ENCODE measurements around the gene KIF16B. TPM values are rescaled to one million over a fixed set of nuclear protein-coding genes. Genes with fewer than 3 reads are reported as not detected.

The KIF16B gene
- total RNA-seq, 6 experiments from 2014 or later, result 0.31 to 3.4 (median 3.2) TPM

DNA sequence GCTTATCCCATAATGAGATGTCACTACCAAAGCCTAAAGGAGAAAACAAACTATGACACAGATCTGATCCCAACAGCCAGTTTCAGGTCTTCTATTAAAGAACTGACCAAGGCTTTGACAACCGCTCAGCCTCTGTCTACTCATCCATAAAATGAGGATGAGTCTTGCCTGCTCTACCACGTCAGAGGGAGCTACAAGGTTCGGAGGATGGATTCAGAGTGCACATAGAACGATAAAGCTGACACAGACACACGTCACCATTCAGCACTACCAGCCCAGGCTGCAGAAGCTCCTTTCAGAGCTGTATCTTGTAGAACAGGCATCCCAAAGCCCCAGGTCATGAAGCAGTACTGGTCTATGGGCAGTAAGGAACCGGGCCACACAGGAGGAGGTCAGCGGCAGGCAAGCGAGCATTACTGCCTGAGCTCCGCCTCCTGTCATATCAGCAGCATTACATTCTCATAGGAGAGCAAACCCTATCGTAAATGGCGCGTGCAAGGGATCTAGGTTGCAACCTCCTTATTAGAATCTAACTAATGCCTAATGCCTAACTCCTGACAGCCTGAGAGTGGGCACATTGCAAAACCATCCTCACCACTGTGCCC lies 25.1 kb downstream of the KIF16B start:
- H3K27me3 Mint-ChIP-seq (ENCODE audit: insufficient read depth), result no peaks in the 10 kb centered on the region; the same call in 1 of the 2 replicates
- H3K9me3 Mint-ChIP-seq, result peaks cover 39% of the 10 kb centered on the region
- TF ChIP-seq, protein P1, sequence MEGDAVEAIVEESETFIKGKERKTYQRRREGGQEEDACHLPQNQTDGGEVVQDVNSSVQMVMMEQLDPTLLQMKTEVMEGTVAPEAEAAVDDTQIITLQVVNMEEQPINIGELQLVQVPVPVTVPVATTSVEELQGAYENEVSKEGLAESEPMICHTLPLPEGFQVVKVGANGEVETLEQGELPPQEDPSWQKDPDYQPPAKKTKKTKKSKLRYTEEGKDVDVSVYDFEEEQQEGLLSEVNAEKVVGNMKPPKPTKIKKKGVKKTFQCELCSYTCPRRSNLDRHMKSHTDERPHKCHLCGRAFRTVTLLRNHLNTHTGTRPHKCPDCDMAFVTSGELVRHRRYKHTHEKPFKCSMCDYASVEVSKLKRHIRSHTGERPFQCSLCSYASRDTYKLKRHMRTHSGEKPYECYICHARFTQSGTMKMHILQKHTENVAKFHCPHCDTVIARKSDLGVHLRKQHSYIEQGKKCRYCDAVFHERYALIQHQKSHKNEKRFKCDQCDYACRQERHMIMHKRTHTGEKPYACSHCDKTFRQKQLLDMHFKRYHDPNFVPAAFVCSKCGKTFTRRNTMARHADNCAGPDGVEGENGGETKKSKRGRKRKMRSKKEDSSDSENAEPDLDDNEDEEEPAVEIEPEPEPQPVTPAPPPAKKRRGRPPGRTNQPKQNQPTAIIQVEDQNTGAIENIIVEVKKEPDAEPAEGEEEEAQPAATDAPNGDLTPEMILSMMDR (IDR thresholded peaks at IDR 0.05), result no peak
- no peaks in the 10 kb centered on the region for H3K4me1 Mint-ChIP-seq (ENCODE audit: low read depth)
- H3K36me3 Mint-ChIP-seq (ENCODE audit: low read depth), result no peaks in the 10 kb centered on the region
- no peak overlapping the region for H3K4me3 Mint-ChIP-seq
- no peak for DNase-seq
- H3K27ac Mint-ChIP-seq, result no peak overlapping the region

DNA sequence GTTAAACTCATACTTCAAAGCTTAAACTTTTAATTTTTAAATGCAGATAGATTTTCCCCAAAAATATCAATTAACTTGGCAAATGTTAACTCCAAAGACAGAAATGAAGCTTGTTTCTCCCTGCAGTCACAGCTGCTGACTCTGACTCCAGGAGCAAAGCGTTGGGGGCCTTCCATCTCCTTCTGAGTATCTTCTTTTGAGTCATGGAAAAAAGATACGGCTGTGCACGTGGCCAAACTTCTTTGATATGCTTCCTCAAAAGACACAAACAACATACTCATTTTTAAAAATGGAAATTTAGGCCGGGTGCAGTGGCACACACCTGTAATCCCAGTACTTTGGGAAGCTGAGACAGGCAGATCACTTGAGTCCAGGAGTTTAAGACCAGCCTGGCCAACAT lies 28.3 kb downstream of the KIF16B start:
- no peak overlapping the region for H3K27ac Mint-ChIP-seq
- H3K27me3 Mint-ChIP-seq (ENCODE audit: insufficient read depth), result no peaks in the 10 kb centered on the region
- TF ChIP-seq, protein P1 (IDR thresholded peaks at IDR 0.05), result no peak
- no peaks in the 10 kb centered on the region for H3K36me3 Mint-ChIP-seq (ENCODE audit: low read depth)
- peaks cover 22% of the 10 kb centered on the region for H3K9me3 Mint-ChIP-seq
- no peaks in the 10 kb centered on the region for H3K4me1 Mint-ChIP-seq (ENCODE audit: low read depth)
- no peak for DNase-seq
- H3K4me3 Mint-ChIP-seq, result no peak overlapping the region

DNA sequence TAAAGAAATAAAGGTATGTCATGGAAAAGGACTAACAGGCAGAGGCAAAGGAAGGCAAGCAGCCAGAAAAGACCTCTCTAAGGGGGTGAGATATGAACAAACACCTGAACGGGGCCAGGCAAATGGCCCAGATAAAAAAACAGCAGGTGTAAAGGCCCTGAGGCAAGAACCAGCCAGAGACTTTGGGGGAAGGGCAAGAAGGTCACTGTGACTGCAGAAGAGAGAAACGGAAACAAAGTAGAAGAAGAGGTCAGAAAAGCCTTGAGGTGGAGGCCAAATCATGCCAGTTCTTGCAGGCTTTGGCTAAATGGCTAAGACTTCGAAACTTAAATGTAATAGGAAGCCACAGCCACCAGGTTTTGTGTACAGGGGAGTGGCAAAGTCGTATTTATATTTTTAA lies 30.8 kb downstream of the KIF16B start:
- H3K27ac Mint-ChIP-seq, result no peak overlapping the region
- no peak overlapping the region for H3K4me3 Mint-ChIP-seq
- no peak for DNase-seq
- TF ChIP-seq, protein P1 (IDR thresholded peaks at IDR 0.05), result no peak
- no peaks in the 10 kb centered on the region for H3K27me3 Mint-ChIP-seq (ENCODE audit: insufficient read depth)
- no peaks in the 10 kb centered on the region for H3K36me3 Mint-ChIP-seq (ENCODE audit: low read depth)
- H3K9me3 Mint-ChIP-seq, result peaks cover 18% of the 10 kb centered on the region; the same call in 1 of the 2 replicates
- no peaks in the 10 kb centered on the region for H3K4me1 Mint-ChIP-seq (ENCODE audit: low read depth)

DNA sequence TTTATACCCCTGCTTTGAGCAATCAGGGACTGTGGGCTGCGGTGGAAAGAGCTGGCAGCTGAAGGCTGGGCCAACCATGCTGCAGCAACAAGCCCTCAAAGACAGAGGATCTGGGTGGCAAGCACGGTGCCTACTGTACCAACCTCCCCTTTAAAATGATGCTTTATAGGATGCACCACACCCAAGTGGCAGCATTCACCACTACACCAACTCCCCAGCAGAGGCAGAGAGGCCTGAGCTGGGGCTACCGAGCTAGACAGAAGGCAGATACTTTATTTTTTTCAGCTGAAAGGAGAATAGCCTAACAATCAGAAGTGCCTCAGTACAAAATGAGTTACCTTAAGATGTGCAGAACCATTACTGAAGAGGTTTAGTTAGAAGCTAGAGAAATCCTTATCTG lies 31.4 kb downstream of the KIF16B start:
- Mint-ChIP-seq H3K27me3 (ENCODE audit: insufficient read depth) (no peaks in the 10 kb centered on the region), H3K4me3 (no peak overlapping the region), H3K27ac (no peak overlapping the region), H3K4me1 (ENCODE audit: low read depth) (no peaks in the 10 kb centered on the region), H3K9me3 (peaks cover 18% of the 10 kb centered on the region; the same call in 1 of the 2 replicates), H3K36me3 (ENCODE audit: low read depth) (no peaks in the 10 kb centered on the region)
- DNase-seq, result no peak
- TF ChIP-seq, protein P1 (IDR thresholded peaks at IDR 0.05), result no peak

DNA sequence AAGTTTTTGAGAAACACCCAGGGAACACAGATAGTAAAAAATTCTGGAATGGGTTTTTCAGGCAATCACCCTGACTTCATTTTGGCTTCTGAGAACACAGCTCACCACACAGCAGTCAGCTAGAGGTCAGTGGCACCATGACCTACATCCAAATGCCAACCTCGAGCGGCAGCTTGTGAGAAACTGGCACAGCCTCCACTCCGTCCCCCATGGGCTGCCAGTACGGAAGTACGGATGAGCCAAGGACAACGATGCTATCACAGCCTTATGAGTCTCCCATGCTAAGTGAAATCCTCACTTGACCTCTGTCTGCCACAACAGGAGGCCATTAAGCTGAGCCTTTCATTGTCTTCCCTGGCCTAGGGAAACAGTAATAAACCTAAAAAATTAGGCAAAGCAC lies 32.0 kb downstream of the KIF16B start:
- TF ChIP-seq, protein P1 (IDR thresholded peaks at IDR 0.05), result no peak
- no peak overlapping the region for H3K4me3 Mint-ChIP-seq
- no peak for DNase-seq
- no peaks in the 10 kb centered on the region for H3K4me1 Mint-ChIP-seq (ENCODE audit: low read depth)
- no peak overlapping the region for H3K27ac Mint-ChIP-seq
- H3K27me3 Mint-ChIP-seq (ENCODE audit: insufficient read depth), result no peaks in the 10 kb centered on the region
- H3K9me3 Mint-ChIP-seq, result peaks cover 18% of the 10 kb centered on the region; the same call in 1 of the 2 replicates
- H3K36me3 Mint-ChIP-seq (ENCODE audit: low read depth), result no peaks in the 10 kb centered on the region
